Natural killer cell treated with Interleukin-12 subunit alpha and Interleukin-12 subunit beta and Interleukin-15 and Interleukin-18, amount 100 ng/mL, for 72 hours (primary cell): ENCODE results near the gene TMEM176A. TPM values are rescaled to one million over a fixed set of nuclear protein-coding genes. Genes with fewer than 3 reads are reported as not detected.

Experiments
- ATAC-seq, 2 donors: fragments of 150-1000 bp; cut with Tn5 transposase in 1 of 2; sonication (Bioruptor Pico), chemical (Tn5 transposase) in 1 of 2; 2 replicates each; pipeline ENCODE4 v1.10.0; 2021
- DNase-seq: peaks from one replicate; pipeline ENCODE4 v3.0.0; 2022; ENCODE audit warnings: low spot score
- H3K27ac Mint-ChIP-seq, 2 donors: 1 replicate in 1 of 2; 2 replicates in 1 of 2; pipeline ENCODE4 v1.8.0; 2022; ENCODE audit warnings: mixed read lengths in 2 of 2, mild to moderate bottlenecking in 1 of 2, moderate library complexity in 1 of 2
- H3K27me3 Mint-ChIP-seq, 2 donors: 1 replicate in 1 of 2; 2 replicates in 1 of 2; pipeline ENCODE4 v1.8.0; 2022; ENCODE audit warnings: mixed read lengths in 2 of 2
- H3K36me3 Mint-ChIP-seq: one replicate; pipeline ENCODE4 v1.8.0; 2022; ENCODE audit warnings: mixed read lengths
- H3K4me1 Mint-ChIP-seq, 2 donors: 1 replicate in 1 of 2; 2 replicates in 1 of 2; pipeline ENCODE4 v1.8.0; 2022; ENCODE audit warnings: low read depth in 2 of 2, mixed read lengths in 2 of 2, mild to moderate bottlenecking in 1 of 2
- H3K4me3 Mint-ChIP-seq: one replicate; pipeline ENCODE4 v1.8.0; 2022; ENCODE audit warnings: mixed read lengths
- H3K9me3 Mint-ChIP-seq: 2 replicates; pipeline ENCODE4 v1.8.0; 2022; ENCODE audit warnings: mixed read lengths
- total RNA-seq, 2 donors: library from RNA; stranded (reverse); gene quantifications; one replicate each; pipeline ENCODE4 v1.2.3, GENCODE V29; 2022

The TMEM176A gene
- total RNA-seq, 2 donors from 2014 or later = 0.64 TPM; not detected in 1

GRCh38 chr7:150778738-150779301 lies 21.7 kb upstream of the TMEM176A start:
- Mint-ChIP-seq H3K4me3 (no peak overlapping the region), H3K9me3 (peaks cover under 1% of the 10 kb centered on the region), H3K27ac (peak overlapping the region in 1 of 2 donors; percentile 42), H3K4me1 (peaks cover 23 to 26% of the 10 kb centered on the region in 2 donors), H3K36me3 (peaks cover 4% of the 10 kb centered on the region), H3K27me3 (peaks cover 0 to 17% of the 10 kb centered on the region in 2 donors)
- DNase-seq (peak; percentile 80), ATAC-seq (peak in 1 of 2 donors; percentile 68)

GRCh38 chr7:150780292-150780691 lies 20.3 kb upstream of the TMEM176A start:
- Mint-ChIP-seq H3K27ac (peak overlapping the region; percentile 48 to 92), H3K9me3 (no peaks in the 10 kb centered on the region), H3K36me3 (no peaks in the 10 kb centered on the region), H3K27me3 (peaks cover 0 to 17% of the 10 kb centered on the region in 2 donors), H3K4me3 (peak overlapping the region; percentile 53), H3K4me1 (peaks cover 26% of the 10 kb centered on the region in 2 donors)
- ATAC-seq (peak; percentile 46 to 66), DNase-seq (no peak)

- Mint-ChIP-seq H3K4me3 (peak overlapping the region; percentile 53), H3K27ac (peak overlapping the region; percentile 48 to 92), H3K27me3 (peaks cover 0 to 17% of the 10 kb centered on the region in 2 donors), H3K9me3 (no peaks in the 10 kb centered on the region), H3K4me1 (peaks cover 32 to 33% of the 10 kb centered on the region in 2 donors), H3K36me3 (no peaks in the 10 kb centered on the region)
- ATAC-seq (peak in 1 of 2 donors; percentile 83), DNase-seq (peak; percentile 67)
Measured at GRCh38 chr7:150781103-150781502, 19.5 kb upstream of the TMEM176A start.

- Mint-ChIP-seq H3K4me3 (peak overlapping the region; percentile 53), H3K36me3 (no peaks in the 10 kb centered on the region), H3K9me3 (no peaks in the 10 kb centered on the region), H3K27ac (peak overlapping the region in 1 of 2 donors; percentile 92), H3K4me1 (peaks cover 33 to 34% of the 10 kb centered on the region in 2 donors), H3K27me3 (peaks cover 0 to 16% of the 10 kb centered on the region in 2 donors)
- ATAC-seq = peak; percentile 21 to 34
- no peak for DNase-seq
Measured at GRCh38 chr7:150781961-150782360, 18.6 kb upstream of the TMEM176A start.

- Mint-ChIP-seq H3K4me1 (peaks cover 29 to 34% of the 10 kb centered on the region in 2 donors), H3K27ac (no peak overlapping the region), H3K36me3 (no peaks in the 10 kb centered on the region), H3K9me3 (no peaks in the 10 kb centered on the region), H3K4me3 (no peak overlapping the region), H3K27me3 (peaks cover 0 to 15% of the 10 kb centered on the region in 2 donors)
- no peak for ATAC-seq
- no peak for DNase-seq
Measured at GRCh38 chr7:150784120-150784736, 16.3 kb upstream of the TMEM176A start.

- no peaks in the 10 kb centered on the region for H3K36me3 Mint-ChIP-seq
- peak overlapping the region in 1 of 2 donors; percentile 47 for H3K27ac Mint-ChIP-seq
- H3K4me1 Mint-ChIP-seq = peaks cover 29 to 34% of the 10 kb centered on the region in 2 donors
- DNase-seq (no peak), ATAC-seq (no peak)
- no peaks in the 10 kb centered on the region for H3K9me3 Mint-ChIP-seq
- H3K4me3 Mint-ChIP-seq = no peak overlapping the region
- H3K27me3 Mint-ChIP-seq = peaks cover 0 to 15% of the 10 kb centered on the region in 2 donors
Measured at GRCh38 chr7:150784954-150785353, 15.6 kb upstream of the TMEM176A start.

- Mint-ChIP-seq H3K27ac (peak overlapping the region; percentile 32 to 72), H3K4me1 (peaks cover 7 to 14% of the 10 kb centered on the region in 2 donors), H3K36me3 (no peaks in the 10 kb centered on the region), H3K4me3 (peak overlapping the region; percentile 17), H3K9me3 (no peaks in the 10 kb centered on the region), H3K27me3 (peaks cover 0 to 21% of the 10 kb centered on the region in 2 donors)
- DNase-seq (no peak), ATAC-seq (peak; percentile 41 to 43)
Measured at GRCh38 chr7:150787321-150788281, 13.0 kb upstream of the TMEM176A start.

GRCh38 chr7:150788474-150789269 lies 11.9 kb upstream of the TMEM176A start:
- Mint-ChIP-seq H3K27me3 (peaks cover 0 to 17% of the 10 kb centered on the region in 2 donors), H3K9me3 (no peaks in the 10 kb centered on the region), H3K27ac (no peak overlapping the region), H3K4me1 (peaks cover 7 to 14% of the 10 kb centered on the region in 2 donors), H3K36me3 (no peaks in the 10 kb centered on the region), H3K4me3 (no peak overlapping the region)
- ATAC-seq (no peak), DNase-seq (no peak)

GRCh38 chr7:150790416-150791075 lies 10.0 kb upstream of the TMEM176A start:
- ATAC-seq = no peak
- no peak overlapping the region for H3K4me3 Mint-ChIP-seq

GRCh38 chr7:150791304-150791703 lies 9.3 kb upstream of the TMEM176A start:
- Mint-ChIP-seq H3K27me3 (peaks cover 0 to 21% of the 10 kb centered on the region in 2 donors), H3K9me3 (no peaks in the 10 kb centered on the region), H3K36me3 (no peaks in the 10 kb centered on the region), H3K27ac (no peak overlapping the region), H3K4me3 (no peak overlapping the region), H3K4me1 (peaks cover 0 to 4% of the 10 kb centered on the region in 2 donors)
- no peak for ATAC-seq
- DNase-seq = no peak

More at GRCh38 chr7:150790416-150791075, 10.0 kb upstream of the TMEM176A start:
- Mint-ChIP-seq H3K9me3 (no peaks in the 10 kb centered on the region), H3K36me3 (no peaks in the 10 kb centered on the region), H3K27ac (no peak overlapping the region), H3K27me3 (peaks cover 0 to 17% of the 10 kb centered on the region in 2 donors), H3K4me1 (peaks cover 7 to 10% of the 10 kb centered on the region in 2 donors)
- no peak for DNase-seq

GRCh38 chr7:150791746-150792452 lies 8.7 kb upstream of the TMEM176A start:
- no peak for DNase-seq
- no peak overlapping the region for H3K27ac Mint-ChIP-seq
- H3K9me3 Mint-ChIP-seq = no peaks in the 10 kb centered on the region

GRCh38 chr7:150793569-150794238 lies 6.9 kb upstream of the TMEM176A start:
- Mint-ChIP-seq H3K27me3 (peaks cover 15 to 21% of the 10 kb centered on the region in 2 donors), H3K4me1 (no peaks in the 10 kb centered on the region), H3K4me3 (no peak overlapping the region), H3K36me3 (no peaks in the 10 kb centered on the region), H3K9me3 (no peaks in the 10 kb centered on the region), H3K27ac (no peak overlapping the region)
- DNase-seq = no peak
- peak; percentile 45 to 48 for ATAC-seq

More at GRCh38 chr7:150791746-150792452, 8.7 kb upstream of the TMEM176A start:
- Mint-ChIP-seq H3K4me3 (no peak overlapping the region), H3K27me3 (peaks cover 2 to 23% of the 10 kb centered on the region in 2 donors), H3K36me3 (no peaks in the 10 kb centered on the region), H3K4me1 (peaks cover 0 to 4% of the 10 kb centered on the region in 2 donors)
- ATAC-seq = no peak
